GM18517 (cell line): ENCODE results near the gene UBE2B.
A peak's percentile ranks its signal among the peaks of the same experiment; 100 is the strongest.
"Not testable (repeated sequence)": the region's sequence is repeated elsewhere in the genome, so short reads cannot be mapped to it uniquely, and the experiment has no call there.

Source experiments
- ATAC-seq: cut with Tn5 transposase; IDR thresholded peaks from one replicate; pipeline ENCODE4 v1.9.1; 2021; ENCODE audit warnings: mild to moderate bottlenecking, moderate library complexity; ENCODE audit not compliant: unreplicated experiment

The UBE2B gene

GRCh38 chr5:134398609-134399155 lies 27.3 kb downstream of the UBE2B start:
- ATAC-seq: no peak

GRCh38 chr5:134403951-134404350 lies 32.6 kb downstream of the UBE2B start:
- no peak for ATAC-seq

GRCh38 chr5:134406390-134406789 lies 35.0 kb downstream of the UBE2B start:
- ATAC-seq: no peak

- no peak for ATAC-seq
These were observed 38.0 kb downstream of the UBE2B start for GRCh38 chr5:134409321-134409720.

- ATAC-seq: no peak
These were observed 39.5 kb downstream of the UBE2B start for GRCh38 chr5:134410822-134411221.

GRCh38 chr5:134411228-134411545 lies 39.8 kb downstream of the UBE2B start:
- no peak for ATAC-seq

- peak; percentile 85 for ATAC-seq
These were observed 40.3 kb downstream of the UBE2B start, which contains the start of gene CDKN2AIPNL for GRCh38 chr5:134411546-134412266. CDKN2AIPNL (minus strand) TSS chr5:134411881; CDS start chr5:134411854, 27 bp downstream.

GRCh38 chr5:134413046-134413445 lies 41.7 kb downstream of the UBE2B start:
- ATAC-seq: no peak

- no peak for ATAC-seq
These were observed 46.3 kb downstream of the UBE2B start for GRCh38 chr5:134417707-134418106.

- no peak for ATAC-seq
These were observed 47.6 kb downstream of the UBE2B start for GRCh38 chr5:134418958-134419357.

- ATAC-seq: no peak
These were observed 49.0 kb downstream of the UBE2B start for GRCh38 chr5:134420343-134420742.

- not testable (repeated sequence) for ATAC-seq
These were observed 49.7 kb downstream of the UBE2B start for GRCh38 chr5:134421038-134421437.

- ATAC-seq: no peak
These were observed 51.5 kb downstream of the UBE2B start for GRCh38 chr5:134422791-134423365.

- ATAC-seq: no peak
These were observed 52.0 kb downstream of the UBE2B start for GRCh38 chr5:134423376-134423775.

GRCh38 chr5:134426361-134426760 lies 55.0 kb downstream of the UBE2B start:
- ATAC-seq: no peak

GRCh38 chr5:134427540-134428041 lies 56.2 kb downstream of the UBE2B start:
- no peak for ATAC-seq

GRCh38 chr5:134430001-134430569 lies 58.7 kb downstream of the UBE2B start:
- ATAC-seq: no peak

GRCh38 chr5:134432174-134432573 lies 60.8 kb downstream of the UBE2B start:
- ATAC-seq: no peak

GRCh38 chr5:134432677-134433359 lies 61.4 kb downstream of the UBE2B start:
- ATAC-seq: no peak

GRCh38 chr5:134435560-134435959 lies 64.2 kb downstream of the UBE2B start:
- no peak for ATAC-seq
